ENCODE results near the gene GLT1D1. TPM values are rescaled to one million over a fixed set of nuclear protein-coding genes. Genes with fewer than 3 reads are reported as not detected.

The GLT1D1 gene
- total RNA-seq, 1 experiment from 2014 or later = not detected

DNA sequence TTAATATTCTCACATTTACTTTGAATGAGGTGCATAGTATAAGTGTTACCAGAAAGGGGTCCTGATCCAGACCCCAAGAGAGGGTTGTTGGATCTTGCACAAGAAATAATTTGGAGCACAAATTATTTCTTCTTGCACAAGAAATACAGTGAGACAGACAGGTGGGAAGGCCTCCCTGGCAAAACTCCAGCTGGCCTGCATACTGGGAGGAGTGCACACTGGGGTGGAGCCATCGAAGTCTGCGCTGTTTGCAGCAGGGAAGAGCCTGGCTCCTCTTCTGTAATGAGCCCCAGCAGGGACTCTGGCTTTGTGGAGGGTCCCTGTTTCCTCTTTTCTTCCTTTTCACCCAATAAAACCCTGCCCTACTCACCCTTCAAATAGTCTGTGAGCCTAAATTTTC is 141.6 kb downstream of the GLT1D1 start:
- DNase-seq (ENCODE audit: low read depth, low spot score) = no peak
- no TSS peak for BruUV-seq (replicated peaks)
- no peaks in the 10 kb centered on the region for H3K36me3 ChIP-seq (ENCODE audit: control insufficient read depth in 1 of 2, insufficient read depth in 2 of 2, low read length in 2 of 2)
- TF ChIP-seq, protein P1, sequence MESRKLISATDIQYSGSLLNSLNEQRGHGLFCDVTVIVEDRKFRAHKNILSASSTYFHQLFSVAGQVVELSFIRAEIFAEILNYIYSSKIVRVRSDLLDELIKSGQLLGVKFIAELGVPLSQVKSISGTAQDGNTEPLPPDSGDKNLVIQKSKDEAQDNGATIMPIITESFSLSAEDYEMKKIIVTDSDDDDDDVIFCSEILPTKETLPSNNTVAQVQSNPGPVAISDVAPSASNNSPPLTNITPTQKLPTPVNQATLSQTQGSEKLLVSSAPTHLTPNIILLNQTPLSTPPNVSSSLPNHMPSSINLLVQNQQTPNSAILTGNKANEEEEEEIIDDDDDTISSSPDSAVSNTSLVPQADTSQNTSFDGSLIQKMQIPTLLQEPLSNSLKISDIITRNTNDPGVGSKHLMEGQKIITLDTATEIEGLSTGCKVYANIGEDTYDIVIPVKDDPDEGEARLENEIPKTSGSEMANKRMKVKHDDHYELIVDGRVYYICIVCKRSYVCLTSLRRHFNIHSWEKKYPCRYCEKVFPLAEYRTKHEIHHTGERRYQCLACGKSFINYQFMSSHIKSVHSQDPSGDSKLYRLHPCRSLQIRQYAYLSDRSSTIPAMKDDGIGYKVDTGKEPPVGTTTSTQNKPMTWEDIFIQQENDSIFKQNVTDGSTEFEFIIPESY (IDR thresholded peaks at IDR 0.05; ENCODE audit: extremely low read depth, insufficient replicate concordance, low read length) = no peak
- TF ChIP-seq POLR2A (IDR thresholded peaks at IDR 0.05; ENCODE audit: borderline replicate concordance, extremely low read depth, insufficient read depth, insufficient read length) (no peak), ZNF274 (IDR thresholded peaks at IDR 0.05; ENCODE audit: low read depth, low read length) (no peak), CEBPB (IDR thresholded peaks at IDR 0.05; ENCODE audit: low read depth) (no peak), FOSL1 (IDR thresholded peaks at IDR 0.05; ENCODE audit: low read depth) (no peak), EZH2phosphoT487 (IDR thresholded peaks at IDR 0.05; ENCODE audit: borderline replicate concordance) (no peak), ZFX (IDR thresholded peaks at IDR 0.05) (no peak), EGR1 (IDR thresholded peaks at IDR 0.05; ENCODE audit: low read depth) (no peak), SIN3A (IDR thresholded peaks at IDR 0.05; ENCODE audit: low read depth) (no peak), SP1 (IDR thresholded peaks at IDR 0.05; ENCODE audit: low read depth) (no peak), EZH2 (IDR thresholded peaks at IDR 0.05) (no peak), TCF7L2 (IDR thresholded peaks at IDR 0.05; ENCODE audit: borderline replicate concordance, extremely low read depth, insufficient read depth, insufficient read length) (no peak), JUND (IDR thresholded peaks at IDR 0.05) (no peak)
- TF ChIP-seq, protein P2, sequence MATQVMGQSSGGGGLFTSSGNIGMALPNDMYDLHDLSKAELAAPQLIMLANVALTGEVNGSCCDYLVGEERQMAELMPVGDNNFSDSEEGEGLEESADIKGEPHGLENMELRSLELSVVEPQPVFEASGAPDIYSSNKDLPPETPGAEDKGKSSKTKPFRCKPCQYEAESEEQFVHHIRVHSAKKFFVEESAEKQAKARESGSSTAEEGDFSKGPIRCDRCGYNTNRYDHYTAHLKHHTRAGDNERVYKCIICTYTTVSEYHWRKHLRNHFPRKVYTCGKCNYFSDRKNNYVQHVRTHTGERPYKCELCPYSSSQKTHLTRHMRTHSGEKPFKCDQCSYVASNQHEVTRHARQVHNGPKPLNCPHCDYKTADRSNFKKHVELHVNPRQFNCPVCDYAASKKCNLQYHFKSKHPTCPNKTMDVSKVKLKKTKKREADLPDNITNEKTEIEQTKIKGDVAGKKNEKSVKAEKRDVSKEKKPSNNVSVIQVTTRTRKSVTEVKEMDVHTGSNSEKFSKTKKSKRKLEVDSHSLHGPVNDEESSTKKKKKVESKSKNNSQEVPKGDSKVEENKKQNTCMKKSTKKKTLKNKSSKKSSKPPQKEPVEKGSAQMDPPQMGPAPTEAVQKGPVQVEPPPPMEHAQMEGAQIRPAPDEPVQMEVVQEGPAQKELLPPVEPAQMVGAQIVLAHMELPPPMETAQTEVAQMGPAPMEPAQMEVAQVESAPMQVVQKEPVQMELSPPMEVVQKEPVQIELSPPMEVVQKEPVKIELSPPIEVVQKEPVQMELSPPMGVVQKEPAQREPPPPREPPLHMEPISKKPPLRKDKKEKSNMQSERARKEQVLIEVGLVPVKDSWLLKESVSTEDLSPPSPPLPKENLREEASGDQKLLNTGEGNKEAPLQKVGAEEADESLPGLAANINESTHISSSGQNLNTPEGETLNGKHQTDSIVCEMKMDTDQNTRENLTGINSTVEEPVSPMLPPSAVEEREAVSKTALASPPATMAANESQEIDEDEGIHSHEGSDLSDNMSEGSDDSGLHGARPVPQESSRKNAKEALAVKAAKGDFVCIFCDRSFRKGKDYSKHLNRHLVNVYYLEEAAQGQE (IDR thresholded peaks at IDR 0.05; ENCODE audit: low read depth) = no peak
- TF ChIP-seq, protein P3, sequence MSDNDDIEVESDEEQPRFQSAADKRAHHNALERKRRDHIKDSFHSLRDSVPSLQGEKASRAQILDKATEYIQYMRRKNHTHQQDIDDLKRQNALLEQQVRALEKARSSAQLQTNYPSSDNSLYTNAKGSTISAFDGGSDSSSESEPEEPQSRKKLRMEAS (IDR thresholded peaks at IDR 0.05) = no peak
- TF ChIP-seq, protein P4, sequence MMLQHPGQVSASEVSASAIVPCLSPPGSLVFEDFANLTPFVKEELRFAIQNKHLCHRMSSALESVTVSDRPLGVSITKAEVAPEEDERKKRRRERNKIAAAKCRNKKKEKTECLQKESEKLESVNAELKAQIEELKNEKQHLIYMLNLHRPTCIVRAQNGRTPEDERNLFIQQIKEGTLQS (IDR thresholded peaks at IDR 0.05) = no peak
- no peaks in the 10 kb centered on the region for H3K79me2 ChIP-seq (ENCODE audit: insufficient read depth, low read length)
- no peak overlapping the region for H3K4me3 ChIP-seq (replicated peaks in 1 of 2; ENCODE audit: low read depth in 1 of 2, low read length in 2 of 2)
- H2AFZ ChIP-seq (ENCODE audit: low read depth, low read length, poor library complexity, severe bottlenecking) = no peak overlapping the region
- intact Hi-C loops (cut with micrococcal nuclease) = no loop called here
- no peak overlapping the region for H3K27ac ChIP-seq (ENCODE audit: low read depth, low read length)
- H3K9ac ChIP-seq (ENCODE audit: low read length) = no peak overlapping the region
- no peaks in the 10 kb centered on the region for H3K27me3 ChIP-seq (ENCODE audit: insufficient read depth, low read length)
- RAD21 ChIA-PET (ENCODE audit: low non-redundant PET in 1 of 2, low total read pairs in 2 of 2, uncharacterized antibody in 2 of 2, unreplicated experiment in 2 of 2) = no interaction called here
- H3K4me2 ChIP-seq (ENCODE audit: low read length) = no peak overlapping the region
- H3K9me3 ChIP-seq (ENCODE audit: control insufficient read depth in 1 of 2, insufficient read depth in 1 of 2, low read depth in 1 of 2, low read length in 2 of 2) = no peaks in the 10 kb centered on the region
- no peaks in the 10 kb centered on the region for H4K20me1 ChIP-seq (ENCODE audit: insufficient read depth)
- CTCF ChIA-PET = no interaction called here
- POLR2A ChIA-PET = no interaction called here
- no peak for ATAC-seq
- H3K4me1 ChIP-seq (ENCODE audit: control insufficient read depth in 1 of 2, insufficient read depth in 2 of 2, low read length in 2 of 2) = no peaks in the 10 kb centered on the region
- H3K9me2 ChIP-seq (ENCODE audit: insufficient read depth) = no peaks in the 10 kb centered on the region
